K562 (cell line): ENCODE data around the gene TANGO6. TPM values are rescaled to one million over a fixed set of nuclear protein-coding genes. Genes with fewer than 3 reads are reported as not detected.

Experiments used
- CBFB ChIP-seq: sonication (generic); formaldehyde crosslinking; IDR thresholded peaks from 2 replicates; pipeline ENCODE4 v1.4.0; 2020; ENCODE audit warnings: mild to moderate bottlenecking, missing genetic modification reagents
- CCNT2 ChIP-seq: IDR thresholded peaks from 2 replicates; pipeline ENCODE4 v1.6.1; 2011; ENCODE audit warnings: borderline replicate concordance, low read depth, mild to moderate bottlenecking, moderate library complexity, mixed read lengths, low read length; ENCODE audit not compliant: insufficient read length; ENCODE audit errors: extremely low read depth
- CHD1 ChIP-seq: fragments of 200-600 bp; sonication (generic); IDR thresholded peaks from one replicate; pipeline ENCODE4 v1.6.1; 2012; ENCODE audit warnings: mild to moderate bottlenecking, moderate library complexity, low read length, inconsistent platforms
- ELF4 ChIP-seq: fragments of 450-650 bp; formaldehyde crosslinking; IDR thresholded peaks from 2 replicates; pipeline ENCODE4 v1.4.0; 2022; ENCODE audit warnings: missing genetic modification characterization
- FOXM1 ChIP-seq, 2 experiments: fragments of 450-650 bp in 1 of 2; sonication (generic) in 1 of 2; formaldehyde crosslinking in 1 of 2; IDR thresholded peaks; 2 replicates each; pipeline versions ENCODE4 v1.6.1 to v1.9.0; 2017 to 2022; ENCODE audit warnings: low read depth in 2 of 2, mild to moderate bottlenecking in 2 of 2, missing genetic modification reagents in 1 of 2, moderate library complexity in 1 of 2
- FOXP1 ChIP-seq: sonication (generic); formaldehyde crosslinking; IDR thresholded peaks from 2 replicates; pipeline ENCODE4 v1.8.0; 2022; ENCODE audit warnings: mild to moderate bottlenecking, missing genetic modification reagents
- GABPA ChIP-seq: fragments of 200-800 bp; sonication (Bioruptor generic); conservative IDR thresholded peaks from 2 replicates; pipeline ENCODE4 v1.6.1; 2016; ENCODE audit warnings: low read depth, missing genetic modification characterization, missing compliant biosample characterization
- GABPB1 ChIP-seq: sonication (generic); formaldehyde crosslinking; IDR thresholded peaks from 2 replicates; pipeline ENCODE4 v1.8.0; 2022; ENCODE audit warnings: mild to moderate bottlenecking, missing genetic modification reagents
- HLTF ChIP-seq: fragments of 450-650 bp; IDR thresholded peaks from 2 replicates; pipeline ENCODE4 v1.6.1; 2016
- HSF4 ChIP-seq: fragments of 250-450 bp; sonication (Bioruptor Pico); IDR thresholded peaks from 2 replicates; pipeline ENCODE4 v2.1.2; 2022; ENCODE audit warnings: mild to moderate bottlenecking, moderate library complexity, borderline replicate concordance
- NFIC ChIP-seq: fragments of 450-650 bp; IDR thresholded peaks from 2 replicates; pipeline ENCODE4 v1.6.1; 2017; ENCODE audit warnings: mild to moderate bottlenecking, inconsistent platforms
- POLR2H ChIP-seq: IDR thresholded peaks from 2 replicates; pipeline ENCODE4 v1.6.1; 2016; ENCODE audit warnings: missing genetic modification characterization, low read depth, mild to moderate bottlenecking, control low read depth, missing compliant biosample characterization, moderate library complexity
- PPARD ChIP-seq: fragments of 250-450 bp; sonication (Bioruptor Pico); IDR thresholded peaks from 2 replicates; pipeline ENCODE4 v1.8.0; 2022; ENCODE audit warnings: inconsistent platforms, mild to moderate bottlenecking, moderate library complexity
- RBM14 ChIP-seq: fragments of 200-400 bp; formaldehyde crosslinking; IDR thresholded peaks from 2 replicates; pipeline ENCODE4 v1.6.1; 2018; ENCODE audit warnings: low read depth, mild to moderate bottlenecking, low read length, moderate library complexity, borderline replicate concordance; ENCODE audit not compliant: insufficient read depth
- RHOXF2B ChIP-seq: fragments of 250-450 bp; sonication (Bioruptor Pico); conservative IDR thresholded peaks from 2 replicates; pipeline ENCODE4 v1.5.1; 2021
- SNIP1 ChIP-seq: fragments of 450-650 bp; IDR thresholded peaks from 2 replicates; pipeline ENCODE4 v1.7.1; 2017; ENCODE audit warnings: low read depth, mild to moderate bottlenecking
- ZFP36 ChIP-seq: fragments of 150-350 bp; IDR thresholded peaks from 2 replicates; pipeline ENCODE4 v1.6.1; 2018; ENCODE audit warnings: low read length, low read depth; ENCODE audit not compliant: partially characterized antibody
- ZNF253 ChIP-seq: fragments of 250-450 bp; sonication (Bioruptor Pico); conservative IDR thresholded peaks from 2 replicates; pipeline ENCODE4 v1.6.1; 2021; ENCODE audit warnings: mild to moderate bottlenecking
- ZNF395 ChIP-seq: fragments of 200-800 bp; sonication (Bioruptor generic); IDR thresholded peaks from 2 replicates; pipeline ENCODE4 v1.6.1; 2017; ENCODE audit warnings: missing genetic modification characterization, missing compliant biosample characterization
- ZNF766 ChIP-seq: fragments of 200-800 bp; sonication (Bioruptor generic); conservative IDR thresholded peaks from 2 replicates; pipeline ENCODE4 v1.6.1; 2016; ENCODE audit warnings: missing genetic modification characterization, missing compliant biosample characterization
- polyA plus RNA-seq, 8 experiments: library from polyadenylated mRNA; depleted of rRNA in 4 of 8; stranded (reverse) in 5 of 8; unstranded in 3 of 8; fragments of >200 nt; fragmentation: Nextera tagmentation in 2 of 8; fragmentation: Illumina TruSeq in 1 of 8; extraction: Ambion mirVana in 2 of 8; extraction: Trizol in 1 of 8; gene quantifications; 2 replicates each; pipeline versions ENCODE4 v1.2.1 to v1.2.3, GENCODE V29; 2011 to 2014; ENCODE audit warnings: inconsistent platforms in 1 of 8, missing spikeins in 1 of 8
- total RNA-seq, 7 experiments: library from RNA; depleted of rRNA in 6 of 7; stranded (reverse); fragments of >200 nt in 6 of 7; fragmentation: Illumina TruSeq in 2 of 7; extraction: Trizol in 2 of 7; gene quantifications; 2 replicates each; pipeline versions ENCODE4 v1.2.1 to v1.2.3, GENCODE V29; 2011 to 2021; ENCODE audit warnings: low replicate concordance in 1 of 7
- TF ChIP-seq, protein P1 (sequence below): sonication (generic); formaldehyde crosslinking; IDR thresholded peaks from 2 replicates; pipeline ENCODE4 v1.8.0; 2022; ENCODE audit warnings: missing genetic modification reagents, mild to moderate bottlenecking, borderline replicate concordance
- TF ChIP-seq, protein P2 (sequence below): sonication (generic); formaldehyde crosslinking; IDR thresholded peaks from 2 replicates; pipeline ENCODE4 v1.8.0; 2022; ENCODE audit warnings: missing genetic modification reagents, mild to moderate bottlenecking, borderline replicate concordance

TANGO6 gene
- total and polyA plus RNA-seq, 9 of the 15 experiments (the other 6 are each of a cell fraction or from before 2014, with no cell fraction given) = 1.6 to 15.2 (median 9.6) TPM

DNA sequence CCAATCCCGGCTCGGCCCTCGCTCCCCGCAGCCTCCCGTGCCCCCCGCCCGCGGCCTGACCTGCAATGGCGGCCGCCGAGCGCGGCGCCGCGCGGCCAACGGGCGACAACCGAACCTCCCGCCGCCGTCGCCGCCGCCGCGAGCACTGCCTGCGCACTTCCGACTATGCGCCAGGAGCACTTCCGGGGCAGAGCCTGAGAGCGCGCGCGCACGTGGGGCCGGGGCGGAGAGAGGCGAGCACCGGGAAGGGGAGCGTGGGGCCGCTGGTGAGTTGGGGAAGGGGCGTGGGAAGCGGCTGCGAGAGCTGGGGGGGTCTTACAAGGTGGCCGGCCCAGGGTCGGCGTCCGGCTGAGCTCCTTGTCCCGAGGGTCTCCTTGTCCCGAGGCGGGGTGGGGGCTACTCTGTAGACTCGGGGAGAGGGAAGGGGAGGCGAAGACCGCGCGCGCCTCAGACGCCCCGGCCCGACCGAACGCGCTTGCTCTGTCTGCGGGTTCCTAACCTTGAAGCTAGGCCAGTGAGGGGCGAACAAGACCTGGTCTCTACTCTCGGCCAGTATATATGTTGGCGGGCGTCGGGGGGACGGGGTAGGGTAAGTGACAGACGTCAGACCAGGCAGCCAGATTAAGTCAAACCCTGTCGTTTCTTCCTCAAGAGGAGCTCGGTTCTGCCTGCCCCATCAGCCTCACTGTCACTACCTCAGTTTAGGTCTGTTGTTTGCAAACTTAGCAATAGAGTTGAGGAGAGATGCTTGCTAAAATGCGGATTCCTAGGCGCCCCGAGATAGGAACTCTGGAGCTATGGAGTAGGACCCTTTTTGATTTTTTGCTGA, 289.3 kb downstream of the TANGO6 start, which contains the start of the genes CHTF8 and UTP4 (continued):
- TF ChIP-seq RHOXF2B (CRISPR knock-in tag) (no peak), CHD1 (no peak), PPARD (CRISPR knock-in tag) (no peak), FOXM1 (IDR thresholded peaks at IDR 0.05; ENCODE audit: low read depth) (no peak), FOXM1 (CRISPR knock-in tag; IDR thresholded peaks at IDR 0.05; ENCODE audit: low read depth) (no peak), ZNF766 (peak; percentile 65; the same call in 1 of the 2 replicates), HLTF (no peak), GABPA (tag) (peak; percentile 98), NFIC (0 out of 2 replicates have a peak, but pooled peaks have one; percentile 9), ZNF395 (CRISPR knock-in tag) (0 out of 2 replicates have a peak, but pooled peaks have one; percentile 52), CCNT2 (peak; percentile 5), RBM14 (no peak), ZNF253 (CRISPR knock-in tag) (no peak), HSF4 (no peak), ELF4 (CRISPR knock-in tag) (peak; percentile 31; the same call in 1 of the 2 replicates), CBFB (CRISPR knock-in tag) (no peak), ZFP36 (no peak), POLR2H (peak; percentile 84), SNIP1 (no peak), FOXP1 (CRISPR knock-in tag) (peak; percentile 48; the same call in 1 of the 2 replicates), GABPB1 (peak; percentile 92)
- TF ChIP-seq, protein P1, sequence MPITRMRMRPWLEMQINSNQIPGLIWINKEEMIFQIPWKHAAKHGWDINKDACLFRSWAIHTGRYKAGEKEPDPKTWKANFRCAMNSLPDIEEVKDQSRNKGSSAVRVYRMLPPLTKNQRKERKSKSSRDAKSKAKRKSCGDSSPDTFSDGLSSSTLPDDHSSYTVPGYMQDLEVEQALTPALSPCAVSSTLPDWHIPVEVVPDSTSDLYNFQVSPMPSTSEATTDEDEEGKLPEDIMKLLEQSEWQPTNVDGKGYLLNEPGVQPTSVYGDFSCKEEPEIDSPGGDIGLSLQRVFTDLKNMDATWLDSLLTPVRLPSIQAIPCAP (CRISPR knock-in tag) = no peak
- TF ChIP-seq, protein P2, sequence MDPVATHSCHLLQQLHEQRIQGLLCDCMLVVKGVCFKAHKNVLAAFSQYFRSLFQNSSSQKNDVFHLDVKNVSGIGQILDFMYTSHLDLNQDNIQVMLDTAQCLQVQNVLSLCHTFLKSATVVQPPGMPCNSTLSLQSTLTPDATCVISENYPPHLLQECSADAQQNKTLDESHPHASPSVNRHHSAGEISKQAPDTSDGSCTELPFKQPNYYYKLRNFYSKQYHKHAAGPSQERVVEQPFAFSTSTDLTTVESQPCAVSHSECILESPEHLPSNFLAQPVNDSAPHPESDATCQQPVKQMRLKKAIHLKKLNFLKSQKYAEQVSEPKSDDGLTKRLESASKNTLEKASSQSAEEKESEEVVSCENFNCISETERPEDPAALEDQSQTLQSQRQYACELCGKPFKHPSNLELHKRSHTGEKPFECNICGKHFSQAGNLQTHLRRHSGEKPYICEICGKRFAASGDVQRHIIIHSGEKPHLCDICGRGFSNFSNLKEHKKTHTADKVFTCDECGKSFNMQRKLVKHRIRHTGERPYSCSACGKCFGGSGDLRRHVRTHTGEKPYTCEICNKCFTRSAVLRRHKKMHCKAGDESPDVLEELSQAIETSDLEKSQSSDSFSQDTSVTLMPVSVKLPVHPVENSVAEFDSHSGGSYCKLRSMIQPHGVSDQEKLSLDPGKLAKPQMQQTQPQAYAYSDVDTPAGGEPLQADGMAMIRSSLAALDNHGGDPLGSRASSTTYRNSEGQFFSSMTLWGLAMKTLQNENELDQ (CRISPR knock-in tag) = no peak
